Thoracic aorta endothelial cell (primary cell): ENCODE results near the gene PHYH. TPM values are rescaled to one million over a fixed set of nuclear protein-coding genes. Genes with fewer than 3 reads are reported as not detected.

Experiments used
- total RNA-seq: library from RNA; depleted of rRNA; stranded (reverse); fragments of >200 nt; gene quantifications from 2 replicates; pipeline ENCODE4 v1.2.3, GENCODE V29; 2012

Gene PHYH
- 9.0 and 10.0 TPM in 2 replicates for total RNA-seq

GRCh38 chr10:13299437-13300287 lies at the start of gene PHYH:
Gene PHYH, minus strand, starts transcription at chr10:13300064. Its CDS starts 22 bp downstream, at chr10:13300042.

GRCh38 chr10:13348216-13349017 lies 48.6 kb upstream of the PHYH start, which contains the start of gene SEPHS1:
Gene SEPHS1, minus strand, starts transcription at chr10:13348293. Its CDS starts 3,343 bp downstream, at chr10:13344950.

GRCh38 chr10:13234172-13234571 lies 65.7 kb downstream of the PHYH start, which contains the start of gene UCMA:
Gene UCMA, minus strand, starts transcription at chr10:13234374. Its CDS starts 116 bp downstream, at chr10:13234258.

Other genes with a start within 250 kb of the PHYH start
- 55.7 and 69.3 TPM in 2 replicates for gene OPTN, start 199.9 kb downstream of the PHYH start, total RNA-seq
- gene MCM10, start 138.5 kb downstream of the PHYH start, total RNA-seq = 26.1 and 29.9 TPM in 2 replicates
- gene UCMA, start 65.7 kb downstream of the PHYH start, total RNA-seq = not detected in 2 replicates
- 39.8 and 50.3 TPM in 2 replicates for gene SEPHS1, start 48.2 kb upstream of the PHYH start, total RNA-seq
- gene BEND7, start 228.9 kb upstream of the PHYH start, total RNA-seq = 12.9 and 24.3 TPM in 2 replicates